ENCODE measurements around the gene NDST4. TPM values are rescaled to one million over a fixed set of nuclear protein-coding genes. Genes with fewer than 3 reads are reported as not detected.

NDST4 gene
- total RNA-seq, 6 donors from 2014 or later = not detected

DNA sequence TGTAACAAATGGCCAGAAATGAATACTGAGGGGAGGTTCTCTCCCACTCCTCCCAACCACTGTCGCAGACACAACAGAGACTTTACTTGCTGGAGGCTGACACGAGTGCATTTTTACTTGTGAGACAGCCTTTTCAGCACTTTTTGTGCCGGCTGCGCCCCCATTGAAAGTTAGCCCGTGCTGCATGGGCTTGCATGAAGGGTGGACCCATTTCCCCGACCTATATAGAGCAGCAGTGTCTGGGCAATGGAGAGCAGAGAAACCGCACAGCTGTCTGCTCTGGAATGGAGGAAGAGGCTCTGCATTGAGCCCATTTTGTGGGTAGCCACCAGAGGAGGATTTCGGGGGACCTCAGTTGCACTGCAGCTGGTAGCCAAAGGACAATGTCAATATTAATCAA, 306.1 kb downstream of the NDST4 start:
- Histone ChIP-seq H3K27ac (no peak overlapping the region), H3K36me3 (no peaks in the 10 kb centered on the region), H3K27me3 (no peaks in the 10 kb centered on the region), H3K4me3 (no peak overlapping the region), H3K9me3 (no peaks in the 10 kb centered on the region), H3K4me1 (no peaks in the 10 kb centered on the region)
- no peak for DNase-seq
- no peak for TF ChIP-seq EP300 (IDR thresholded peaks at IDR 0.05)
- no peak for TF ChIP-seq POLR2A (IDR thresholded peaks at IDR 0.05)
- TF ChIP-seq POLR2AphosphoS5 (IDR thresholded peaks at IDR 0.05) = no peak
- TF ChIP-seq, protein P1, sequence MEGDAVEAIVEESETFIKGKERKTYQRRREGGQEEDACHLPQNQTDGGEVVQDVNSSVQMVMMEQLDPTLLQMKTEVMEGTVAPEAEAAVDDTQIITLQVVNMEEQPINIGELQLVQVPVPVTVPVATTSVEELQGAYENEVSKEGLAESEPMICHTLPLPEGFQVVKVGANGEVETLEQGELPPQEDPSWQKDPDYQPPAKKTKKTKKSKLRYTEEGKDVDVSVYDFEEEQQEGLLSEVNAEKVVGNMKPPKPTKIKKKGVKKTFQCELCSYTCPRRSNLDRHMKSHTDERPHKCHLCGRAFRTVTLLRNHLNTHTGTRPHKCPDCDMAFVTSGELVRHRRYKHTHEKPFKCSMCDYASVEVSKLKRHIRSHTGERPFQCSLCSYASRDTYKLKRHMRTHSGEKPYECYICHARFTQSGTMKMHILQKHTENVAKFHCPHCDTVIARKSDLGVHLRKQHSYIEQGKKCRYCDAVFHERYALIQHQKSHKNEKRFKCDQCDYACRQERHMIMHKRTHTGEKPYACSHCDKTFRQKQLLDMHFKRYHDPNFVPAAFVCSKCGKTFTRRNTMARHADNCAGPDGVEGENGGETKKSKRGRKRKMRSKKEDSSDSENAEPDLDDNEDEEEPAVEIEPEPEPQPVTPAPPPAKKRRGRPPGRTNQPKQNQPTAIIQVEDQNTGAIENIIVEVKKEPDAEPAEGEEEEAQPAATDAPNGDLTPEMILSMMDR (IDR thresholded peaks at IDR 0.05) = no peak
- WGBS, 2 donors = 92 to 95% methylated on average over 8 of the region's 8 CpGs
- peak in 1 of 2 donors; percentile 8 for ATAC-seq (ENCODE audit: low FRiP score in 2 of 2)

DNA sequence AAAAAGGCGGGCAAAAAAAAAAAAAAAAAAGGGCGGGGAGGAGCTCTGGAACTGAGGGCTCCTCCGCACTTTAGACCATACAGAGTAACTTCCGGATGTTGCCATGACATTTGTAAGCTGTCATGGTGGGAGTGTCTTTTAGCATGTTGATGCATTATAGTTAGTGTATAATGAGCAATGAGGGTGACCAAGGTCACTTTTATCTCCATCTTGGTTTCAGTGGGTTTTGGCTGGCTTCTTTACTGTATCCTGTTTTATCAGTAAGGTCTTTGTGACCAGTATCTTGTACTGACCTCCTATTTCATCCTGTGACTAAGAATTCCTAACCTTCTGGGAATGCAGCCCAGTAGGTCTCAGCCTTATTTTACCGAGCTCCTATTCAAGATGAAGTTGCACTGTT, 321.4 kb downstream of the NDST4 start:
- no peak overlapping the region for H3K4me3 ChIP-seq
- no peak for DNase-seq
- WGBS, 2 donors = 81 to 90% methylated on average over 5 of the region's 5 CpGs
- no peak for ATAC-seq (ENCODE audit: low FRiP score in 2 of 2)
- no peaks in the 10 kb centered on the region for H3K36me3 ChIP-seq
- H3K9me3 ChIP-seq = no peaks in the 10 kb centered on the region
- H3K4me1 ChIP-seq = no peaks in the 10 kb centered on the region
- TF ChIP-seq, protein P1 (IDR thresholded peaks at IDR 0.05) = no peak
- TF ChIP-seq POLR2A (IDR thresholded peaks at IDR 0.05) (no peak), EP300 (IDR thresholded peaks at IDR 0.05) (no peak), POLR2AphosphoS5 (IDR thresholded peaks at IDR 0.05) (no peak)
- no peak overlapping the region for H3K27ac ChIP-seq
- no peaks in the 10 kb centered on the region for H3K27me3 ChIP-seq

DNA sequence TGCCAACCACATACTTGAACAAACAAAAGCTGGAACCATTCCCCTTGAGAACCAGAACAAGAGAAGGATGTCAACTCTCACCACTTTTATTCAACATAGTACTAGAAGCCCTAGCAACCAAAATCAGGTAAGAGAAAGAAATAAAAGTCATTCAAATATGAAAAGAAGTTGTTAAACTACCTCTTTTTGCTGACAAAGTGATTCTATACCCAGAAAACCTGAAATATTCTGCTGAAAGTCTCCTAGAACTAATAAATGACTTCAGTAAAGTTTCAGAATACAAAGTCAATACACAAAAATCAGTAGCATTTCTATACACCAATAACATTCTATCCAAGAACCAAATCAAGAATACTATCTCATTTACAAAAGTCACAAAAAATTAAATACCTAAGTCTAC, 327.9 kb downstream of the NDST4 start:
- Histone ChIP-seq H3K4me1 (no peaks in the 10 kb centered on the region), H3K4me3 (no peak overlapping the region), H3K27me3 (no peaks in the 10 kb centered on the region), H3K9me3 (no peaks in the 10 kb centered on the region), H3K27ac (no peak overlapping the region), H3K36me3 (no peaks in the 10 kb centered on the region)
- ATAC-seq (ENCODE audit: low FRiP score in 2 of 2) (no peak), DNase-seq (no peak)
- TF ChIP-seq, protein P1 (IDR thresholded peaks at IDR 0.05) = no peak
- no peak for TF ChIP-seq EP300 (IDR thresholded peaks at IDR 0.05)
- no peak for TF ChIP-seq POLR2A (IDR thresholded peaks at IDR 0.05)

DNA sequence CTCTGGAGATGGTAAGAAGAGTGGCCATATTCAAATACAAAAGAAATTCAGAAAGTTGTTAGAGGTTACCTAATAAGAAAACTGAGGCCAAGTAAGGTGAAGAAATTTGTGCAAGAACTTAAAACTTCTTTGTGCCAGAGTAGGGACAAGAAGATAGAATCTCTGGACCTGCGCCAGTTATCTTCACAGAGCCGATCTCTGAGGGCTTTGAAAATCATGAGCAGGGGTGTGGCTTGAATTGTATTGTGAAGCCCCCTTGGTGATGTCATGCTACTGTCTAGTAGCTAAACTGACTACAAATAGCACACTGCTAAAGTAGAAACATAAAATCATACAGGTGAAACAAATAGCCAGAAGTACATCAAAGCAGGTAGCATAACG, 330.2 kb downstream of the NDST4 start:
- Histone ChIP-seq H3K4me3 (no peak overlapping the region), H3K36me3 (no peaks in the 10 kb centered on the region), H3K4me1 (no peaks in the 10 kb centered on the region), H3K27me3 (no peaks in the 10 kb centered on the region), H3K27ac (no peak overlapping the region), H3K9me3 (no peaks in the 10 kb centered on the region)
- DNase-seq = no peak
- ATAC-seq (ENCODE audit: low FRiP score in 2 of 2) = no peak
- 58 to 73% methylated on average over 3 of the region's 3 CpGs for WGBS, 2 donors
- TF ChIP-seq POLR2A (IDR thresholded peaks at IDR 0.05) (no peak), POLR2AphosphoS5 (IDR thresholded peaks at IDR 0.05) (no peak), EP300 (IDR thresholded peaks at IDR 0.05) (no peak)
- TF ChIP-seq, protein P1 (IDR thresholded peaks at IDR 0.05) = no peak

DNA sequence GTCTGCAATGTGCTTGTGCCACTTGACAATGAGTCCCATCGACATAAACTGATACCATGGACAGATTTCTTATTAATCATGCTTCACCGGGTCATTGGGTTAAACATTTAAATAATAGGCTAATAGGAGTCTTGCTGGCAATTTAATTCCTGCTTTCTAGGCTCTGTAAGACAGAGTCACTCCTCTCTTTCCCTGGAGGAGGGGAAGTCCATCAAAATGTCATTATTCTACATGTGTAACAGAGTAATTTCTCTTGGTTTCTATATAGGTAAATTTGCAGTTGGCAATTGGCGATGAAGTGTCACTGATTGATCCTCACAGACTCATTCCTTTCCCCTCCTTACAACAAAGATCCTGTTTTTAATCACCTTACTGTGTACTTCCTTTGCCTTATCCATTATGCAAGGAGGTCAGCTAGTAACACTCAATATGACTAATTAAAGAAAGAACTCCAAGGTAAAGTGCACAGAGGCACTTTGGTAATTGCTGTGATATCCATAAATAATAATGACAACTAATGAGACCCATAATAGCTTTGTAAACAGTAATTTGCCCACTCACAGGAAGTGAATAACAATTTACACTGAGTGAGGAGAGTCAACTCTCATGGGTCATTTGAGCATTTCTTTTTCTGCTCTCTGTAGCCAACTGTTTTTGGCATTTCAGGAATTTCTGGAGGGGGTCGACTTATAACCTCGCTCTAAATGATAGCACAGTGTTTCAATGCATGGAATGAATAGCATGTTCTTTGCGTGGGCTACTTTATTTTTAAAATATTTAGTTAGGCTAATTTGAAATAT, 330.8 kb downstream of the NDST4 start:
- Histone ChIP-seq H3K9me3 (no peaks in the 10 kb centered on the region), H3K27me3 (no peaks in the 10 kb centered on the region), H3K36me3 (no peaks in the 10 kb centered on the region), H3K27ac (no peak overlapping the region), H3K4me3 (no peak overlapping the region), H3K4me1 (no peaks in the 10 kb centered on the region)
- DNase-seq = no peak
- TF ChIP-seq, protein P1 (IDR thresholded peaks at IDR 0.05) = no peak
- TF ChIP-seq EP300 (IDR thresholded peaks at IDR 0.05) (no peak), POLR2AphosphoS5 (IDR thresholded peaks at IDR 0.05) (no peak), POLR2A (IDR thresholded peaks at IDR 0.05) (no peak)
- 58 to 63% methylated on average over 6 of the region's 6 CpGs for WGBS, 2 donors
- ATAC-seq (ENCODE audit: low FRiP score in 2 of 2) = no peak
